SK-N-SH (cell line): ENCODE results near the gene SLC17A2. TPM values are rescaled to one million over a fixed set of nuclear protein-coding genes. Genes with fewer than 3 reads are reported as not detected.

Source experiments
- CTCF ChIA-PET: fragments of 300-600, 350-600 bp; formaldehyde crosslinking; extraction: SDS; loops from one replicate; lab custom pipeline; 2021; lab: Yijun Ruan, JAX
- POLR2A ChIA-PET: fragments of 350-600 bp; sonication (Branson Sonifier 250); formaldehyde crosslinking; extraction: SDS; loops from one replicate; lab custom pipeline; 2020; ENCODE audit warnings: antibody characterized with exemption, inconsistent platforms; lab: Yijun Ruan, JAX
- DNase-seq: peaks from one replicate; pipeline ENCODE4 v3.0.0; 2012
- H2AFZ ChIP-seq: fragments of 200-600 bp; sonication (generic); 2 replicates; pipeline ENCODE4 v1.8.1; 2016; ENCODE audit warnings: antibody characterized with exemption, mild to moderate bottlenecking, low read depth
- H3F3A ChIP-seq: fragments of 200-600 bp; sonication (generic); replicated peaks from 2 replicates; pipeline ENCODE3; 2016; ENCODE audit warnings: antibody characterized with exemption, mild to moderate bottlenecking; ENCODE audit not compliant: insufficient read depth
- H3K27ac ChIP-seq, 2 experiments: fragments of 200-500 bp in 1 of 2; fragments of 200-600 bp in 1 of 2; sonication (Bioruptor generic) in 1 of 2; sonication (generic), shearing (Covaris generic) in 1 of 2; 2 replicates each; pipeline versions ENCODE4 v1.5.1 to v1.6.1; 2014 to 2016; ENCODE audit warnings: low read depth in 2 of 2, inconsistent platforms in 1 of 2, low read length in 1 of 2, mild to moderate bottlenecking in 1 of 2, mixed read lengths in 1 of 2
- H3K27me3 ChIP-seq: fragments of 200-600 bp; sonication (generic), shearing (Covaris generic); 2 replicates; pipeline ENCODE4 v1.6.1; 2016; ENCODE audit warnings: mixed run types; ENCODE audit not compliant: insufficient read depth
- H3K36me3 ChIP-seq, 2 experiments: fragments of 200-500 bp in 1 of 2; fragments of 200-600 bp in 1 of 2; sonication (Bioruptor generic) in 1 of 2; sonication (generic) in 1 of 2; replicated peaks in 1 of 2; 2 replicates each; pipeline versions ENCODE3 to v1.5.1; 2014 to 2016; ENCODE audit warnings: low read length in 1 of 2, mild to moderate bottlenecking in 1 of 2; ENCODE audit not compliant: insufficient read depth in 2 of 2, control insufficient read depth in 1 of 2
- H3K4me1 ChIP-seq, 2 experiments: fragments of 200-500 bp in 1 of 2; fragments of 200-600 bp in 1 of 2; sonication (Bioruptor generic) in 1 of 2; sonication (generic), shearing (Covaris generic) in 1 of 2; 2 replicates each; pipeline versions ENCODE4 v1.5.1 to v1.6.1; 2014 to 2016; ENCODE audit warnings: low read depth in 1 of 2, low read length in 1 of 2, mixed run types in 1 of 2; ENCODE audit not compliant: insufficient read depth in 2 of 2, control insufficient read depth in 1 of 2
- H3K4me2 ChIP-seq: fragments of 200-600 bp; sonication (generic), shearing (Covaris generic); 2 replicates; pipeline ENCODE4 v1.6.1; 2017; ENCODE audit warnings: mixed run types
- H3K4me3 ChIP-seq, 2 experiments: fragments of 200-500 bp in 1 of 2; fragments of 200-600 bp in 1 of 2; sonication (Bioruptor generic) in 1 of 2; sonication (generic), shearing (Covaris generic) in 1 of 2; 2 replicates each; pipeline versions ENCODE4 v1.5.1 to v1.8.1; 2014 to 2016; ENCODE audit warnings: low read depth in 2 of 2, inconsistent platforms in 1 of 2, low read length in 1 of 2, mild to moderate bottlenecking in 1 of 2, mixed read lengths in 1 of 2, moderate library complexity in 1 of 2
- H3K79me2 ChIP-seq: fragments of 200-600 bp; sonication (generic); 2 replicates; pipeline ENCODE4 v1.8.1; 2017; ENCODE audit warnings: mild to moderate bottlenecking; ENCODE audit not compliant: insufficient read depth
- H3K9ac ChIP-seq: fragments of 200-600 bp; sonication (generic); 2 replicates; pipeline ENCODE4 v1.6.1; 2017; ENCODE audit warnings: mixed run types
- H3K9me2 ChIP-seq: fragments of 200-600 bp; sonication (generic); 2 replicates; pipeline ENCODE4 v1.6.1; 2017; ENCODE audit warnings: mixed run types
- H3K9me3 ChIP-seq: fragments of 200-600 bp; sonication (generic); 2 replicates; pipeline ENCODE4 v1.6.1; 2017; ENCODE audit warnings: mixed run types, mild to moderate bottlenecking, moderate library complexity
- H4K20me1 ChIP-seq: fragments of 200-600 bp; sonication (generic); 2 replicates; pipeline ENCODE4 v1.6.1; 2017; ENCODE audit warnings: mild to moderate bottlenecking, mixed run types; ENCODE audit not compliant: insufficient read depth
- ELF1 ChIP-seq: IDR thresholded peaks from 2 replicates; pipeline ENCODE4 v1.4.0; 2012
- EP300 ChIP-seq, 2 experiments: IDR thresholded peaks; 2 replicates each; pipeline versions ENCODE4 v1.4.0 to v1.6.1; 2012; ENCODE audit warnings: borderline replicate concordance in 1 of 2, low read depth in 1 of 2, low read length in 1 of 2
- FOXJ3 ChIP-seq: sonication (generic); formaldehyde crosslinking; IDR thresholded peaks from 2 replicates; pipeline ENCODE4 v1.5.1; 2020; ENCODE audit warnings: mild to moderate bottlenecking, missing genetic modification reagents
- GABPA ChIP-seq: IDR thresholded peaks from 2 replicates; pipeline ENCODE4 v1.4.0; 2012; ENCODE audit warnings: low read depth, mild to moderate bottlenecking
- JUND ChIP-seq: IDR thresholded peaks from 2 replicates; pipeline ENCODE4 v1.4.0; 2012
- MEF2A ChIP-seq: IDR thresholded peaks from 2 replicates; pipeline ENCODE4 v1.4.0; 2012; ENCODE audit warnings: low read depth, borderline replicate concordance
- NFIC ChIP-seq: IDR thresholded peaks from 2 replicates; pipeline ENCODE4 v1.4.0; 2012; ENCODE audit warnings: borderline replicate concordance
- PBX3 ChIP-seq: IDR thresholded peaks from 2 replicates; pipeline ENCODE4; 2012
- RCOR1 ChIP-seq: fragments of 150-350 bp; IDR thresholded peaks from 2 replicates; pipeline ENCODE4 v1.6.1; 2017; ENCODE audit warnings: antibody characterized with exemption, low read length
- RFX5 ChIP-seq: IDR thresholded peaks from 2 replicates; pipeline ENCODE4 v1.6.1; 2012; ENCODE audit warnings: mild to moderate bottlenecking, improper control_type of control experiment, low read length
- RXRA ChIP-seq: IDR thresholded peaks from 2 replicates; pipeline ENCODE4 v1.4.0; 2012; ENCODE audit warnings: low read depth, mild to moderate bottlenecking, borderline replicate concordance
- SIN3A ChIP-seq: IDR thresholded peaks from 2 replicates; pipeline ENCODE4 v1.6.1; 2012; ENCODE audit warnings: low read depth, mild to moderate bottlenecking, low read length, moderate library complexity, borderline replicate concordance
- SMC3 ChIP-seq: IDR thresholded peaks from 2 replicates; pipeline ENCODE4 v1.6.1; 2012; ENCODE audit warnings: low read depth, low read length, improper control_type of control experiment
- TAF1 ChIP-seq: IDR thresholded peaks from 2 replicates; pipeline ENCODE4 v1.6.1; 2012; ENCODE audit warnings: low read depth, mild to moderate bottlenecking, low read length, moderate library complexity, borderline replicate concordance
- TCF12 ChIP-seq: IDR thresholded peaks from 2 replicates; pipeline ENCODE4 v1.4.0; 2012
- TEAD4 ChIP-seq: IDR thresholded peaks from 2 replicates; pipeline ENCODE4 v1.4.0; 2012; ENCODE audit warnings: mild to moderate bottlenecking, borderline replicate concordance; ENCODE audit not compliant: insufficient read depth
- WGBS: methylation state at CpG from one replicate; pipeline ENCODE4 v1.1.6; 2017; ENCODE audit warnings: low lambda C conversion rate; 5-methylcytosine and 5-hydroxymethylcytosine counted together
- polyA plus RNA-seq, 3 experiments: library from polyadenylated mRNA; depleted of rRNA; stranded (reverse); fragments of >200 nt; gene quantifications; 2 replicates each; pipeline ENCODE4 v1.2.3, GENCODE V29; 2012
- TF ChIP-seq, protein P1 (sequence below): IDR thresholded peaks from 2 replicates; pipeline ENCODE4 v1.6.1; 2012; ENCODE audit warnings: mild to moderate bottlenecking, low read depth, low read length, moderate library complexity
- TF ChIP-seq, protein P2 (sequence below): IDR thresholded peaks from 2 replicates; pipeline ENCODE4 v1.4.0; 2012; ENCODE audit warnings: low read depth, borderline replicate concordance

The SLC17A2 gene
- polyA plus RNA-seq, 1 of the 3 experiments (the other 2 are of a cell fraction): not detected

- DNase-seq: no peak
- no peak overlapping the region for H2AFZ ChIP-seq
- 63% methylated on average over 5 of the region's 5 CpGs for WGBS
- H3K9ac ChIP-seq: no peak overlapping the region
- ChIA-PET POLR2A (no interaction called here), CTCF (interaction anchor here (1.3 kb wide), 1 partner anchor 15 kb away, joined by 4 read pairs; no protein-coding TSS in a partner anchor)
- no peaks in the 10 kb centered on the region; the same call in 1 of the 2 replicates for H3K27me3 ChIP-seq
- no peaks in the 10 kb centered on the region for H3K79me2 ChIP-seq
- H3K9me3 ChIP-seq: no peaks in the 10 kb centered on the region
- no peak overlapping the region for H3K27ac ChIP-seq
- H4K20me1 ChIP-seq: no peaks in the 10 kb centered on the region
- no peak overlapping the region for H3K4me3 ChIP-seq
- H3K9me2 ChIP-seq: no peaks in the 10 kb centered on the region
- TF ChIP-seq, protein P1, sequence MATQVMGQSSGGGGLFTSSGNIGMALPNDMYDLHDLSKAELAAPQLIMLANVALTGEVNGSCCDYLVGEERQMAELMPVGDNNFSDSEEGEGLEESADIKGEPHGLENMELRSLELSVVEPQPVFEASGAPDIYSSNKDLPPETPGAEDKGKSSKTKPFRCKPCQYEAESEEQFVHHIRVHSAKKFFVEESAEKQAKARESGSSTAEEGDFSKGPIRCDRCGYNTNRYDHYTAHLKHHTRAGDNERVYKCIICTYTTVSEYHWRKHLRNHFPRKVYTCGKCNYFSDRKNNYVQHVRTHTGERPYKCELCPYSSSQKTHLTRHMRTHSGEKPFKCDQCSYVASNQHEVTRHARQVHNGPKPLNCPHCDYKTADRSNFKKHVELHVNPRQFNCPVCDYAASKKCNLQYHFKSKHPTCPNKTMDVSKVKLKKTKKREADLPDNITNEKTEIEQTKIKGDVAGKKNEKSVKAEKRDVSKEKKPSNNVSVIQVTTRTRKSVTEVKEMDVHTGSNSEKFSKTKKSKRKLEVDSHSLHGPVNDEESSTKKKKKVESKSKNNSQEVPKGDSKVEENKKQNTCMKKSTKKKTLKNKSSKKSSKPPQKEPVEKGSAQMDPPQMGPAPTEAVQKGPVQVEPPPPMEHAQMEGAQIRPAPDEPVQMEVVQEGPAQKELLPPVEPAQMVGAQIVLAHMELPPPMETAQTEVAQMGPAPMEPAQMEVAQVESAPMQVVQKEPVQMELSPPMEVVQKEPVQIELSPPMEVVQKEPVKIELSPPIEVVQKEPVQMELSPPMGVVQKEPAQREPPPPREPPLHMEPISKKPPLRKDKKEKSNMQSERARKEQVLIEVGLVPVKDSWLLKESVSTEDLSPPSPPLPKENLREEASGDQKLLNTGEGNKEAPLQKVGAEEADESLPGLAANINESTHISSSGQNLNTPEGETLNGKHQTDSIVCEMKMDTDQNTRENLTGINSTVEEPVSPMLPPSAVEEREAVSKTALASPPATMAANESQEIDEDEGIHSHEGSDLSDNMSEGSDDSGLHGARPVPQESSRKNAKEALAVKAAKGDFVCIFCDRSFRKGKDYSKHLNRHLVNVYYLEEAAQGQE: no peak
- TF ChIP-seq TCF12 (no peak), EP300 (IDR thresholded peaks at IDR 0.05; ENCODE audit: borderline replicate concordance in 1 of 2, low read depth in 1 of 2, low read length in 1 of 2) (no peak), RFX5 (no peak), ELF1 (no peak), RCOR1 (no peak), TEAD4 (no peak), RXRA (no peak), SIN3A (no peak), MEF2A (no peak), GABPA (no peak), TAF1 (no peak), JUND (no peak), NFIC (no peak), SMC3 (no peak), FOXJ3 (CRISPR knock-in tag) (no peak), PBX3 (no peak)
- TF ChIP-seq, protein P2, sequence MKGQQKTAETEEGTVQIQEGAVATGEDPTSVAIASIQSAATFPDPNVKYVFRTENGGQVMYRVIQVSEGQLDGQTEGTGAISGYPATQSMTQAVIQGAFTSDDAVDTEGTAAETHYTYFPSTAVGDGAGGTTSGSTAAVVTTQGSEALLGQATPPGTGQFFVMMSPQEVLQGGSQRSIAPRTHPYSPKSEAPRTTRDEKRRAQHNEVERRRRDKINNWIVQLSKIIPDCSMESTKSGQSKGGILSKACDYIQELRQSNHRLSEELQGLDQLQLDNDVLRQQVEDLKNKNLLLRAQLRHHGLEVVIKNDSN: no peak
- H3F3A ChIP-seq: no peaks in the 10 kb centered on the region
- H3K4me1 ChIP-seq: no peaks in the 10 kb centered on the region; a peak in 1 of 4 replicates
- H3K4me2 ChIP-seq: no peak overlapping the region
- no peaks in the 10 kb centered on the region for H3K36me3 ChIP-seq
Measured at GRCh38 chr6:25935953-25936352, 5.5 kb upstream of the SLC17A2 start.
